Measurements from ENCODE around the gene RALGAPA2. TPM values are rescaled to one million over a fixed set of nuclear protein-coding genes. Genes with fewer than 3 reads are reported as not detected.

Gene RALGAPA2
- total RNA-seq, 1 experiment from 2014 or later: 10.8 TPM

DNA sequence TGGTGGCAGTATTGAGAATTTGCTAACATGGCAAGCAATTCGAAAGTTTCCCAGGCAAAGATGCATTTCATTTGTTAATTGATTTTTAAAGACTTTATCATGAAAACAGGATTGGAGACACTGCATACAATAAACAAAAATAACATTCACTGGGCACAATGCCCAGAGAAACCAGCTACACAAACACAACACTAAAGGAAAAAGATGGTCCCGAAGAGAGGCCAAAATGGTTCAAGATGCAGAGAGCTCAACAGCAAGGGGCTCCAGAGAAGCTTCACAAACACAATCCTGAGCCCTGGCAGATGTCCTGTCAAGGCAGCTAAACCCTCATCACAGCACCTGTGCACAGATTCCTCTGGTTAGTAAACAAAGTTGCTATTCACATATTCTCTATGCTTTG is 265.2 kb downstream of the RALGAPA2 start:
- intact Hi-C loops (cut with micrococcal nuclease): no loop called here
- TF ChIP-seq EZH2 (IDR thresholded peaks at IDR 0.05) (no peak), SP1 (IDR thresholded peaks at IDR 0.05; ENCODE audit: low read depth) (no peak), POLR2A (IDR thresholded peaks at IDR 0.05; ENCODE audit: borderline replicate concordance, extremely low read depth, insufficient read depth, insufficient read length) (no peak), TCF7L2 (IDR thresholded peaks at IDR 0.05; ENCODE audit: borderline replicate concordance, extremely low read depth, insufficient read depth, insufficient read length) (no peak)
- TF ChIP-seq, protein P1, sequence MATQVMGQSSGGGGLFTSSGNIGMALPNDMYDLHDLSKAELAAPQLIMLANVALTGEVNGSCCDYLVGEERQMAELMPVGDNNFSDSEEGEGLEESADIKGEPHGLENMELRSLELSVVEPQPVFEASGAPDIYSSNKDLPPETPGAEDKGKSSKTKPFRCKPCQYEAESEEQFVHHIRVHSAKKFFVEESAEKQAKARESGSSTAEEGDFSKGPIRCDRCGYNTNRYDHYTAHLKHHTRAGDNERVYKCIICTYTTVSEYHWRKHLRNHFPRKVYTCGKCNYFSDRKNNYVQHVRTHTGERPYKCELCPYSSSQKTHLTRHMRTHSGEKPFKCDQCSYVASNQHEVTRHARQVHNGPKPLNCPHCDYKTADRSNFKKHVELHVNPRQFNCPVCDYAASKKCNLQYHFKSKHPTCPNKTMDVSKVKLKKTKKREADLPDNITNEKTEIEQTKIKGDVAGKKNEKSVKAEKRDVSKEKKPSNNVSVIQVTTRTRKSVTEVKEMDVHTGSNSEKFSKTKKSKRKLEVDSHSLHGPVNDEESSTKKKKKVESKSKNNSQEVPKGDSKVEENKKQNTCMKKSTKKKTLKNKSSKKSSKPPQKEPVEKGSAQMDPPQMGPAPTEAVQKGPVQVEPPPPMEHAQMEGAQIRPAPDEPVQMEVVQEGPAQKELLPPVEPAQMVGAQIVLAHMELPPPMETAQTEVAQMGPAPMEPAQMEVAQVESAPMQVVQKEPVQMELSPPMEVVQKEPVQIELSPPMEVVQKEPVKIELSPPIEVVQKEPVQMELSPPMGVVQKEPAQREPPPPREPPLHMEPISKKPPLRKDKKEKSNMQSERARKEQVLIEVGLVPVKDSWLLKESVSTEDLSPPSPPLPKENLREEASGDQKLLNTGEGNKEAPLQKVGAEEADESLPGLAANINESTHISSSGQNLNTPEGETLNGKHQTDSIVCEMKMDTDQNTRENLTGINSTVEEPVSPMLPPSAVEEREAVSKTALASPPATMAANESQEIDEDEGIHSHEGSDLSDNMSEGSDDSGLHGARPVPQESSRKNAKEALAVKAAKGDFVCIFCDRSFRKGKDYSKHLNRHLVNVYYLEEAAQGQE (IDR thresholded peaks at IDR 0.05; ENCODE audit: low read depth): no peak
- Histone ChIP-seq H3K36me3 (ENCODE audit: control insufficient read depth in 1 of 2, insufficient read depth in 2 of 2, low read length in 2 of 2) (no peaks in the 10 kb centered on the region), H3K4me2 (ENCODE audit: low read length) (no peak overlapping the region), H3K27ac (ENCODE audit: low read depth, low read length) (no peak overlapping the region), H3K79me2 (ENCODE audit: insufficient read depth, low read length) (no peaks in the 10 kb centered on the region), H4K20me1 (ENCODE audit: insufficient read depth) (no peaks in the 10 kb centered on the region), H3K9me2 (ENCODE audit: insufficient read depth) (no peaks in the 10 kb centered on the region), H3K4me1 (ENCODE audit: control insufficient read depth in 1 of 2, insufficient read depth in 2 of 2, low read length in 2 of 2) (peaks cover 0 to 2% of the 10 kb centered on the region in 2 experiments; a peak in 1 of 4 replicates), H3K9me3 (ENCODE audit: control insufficient read depth in 1 of 2, insufficient read depth in 1 of 2, low read depth in 1 of 2, low read length in 2 of 2) (no peaks in the 10 kb centered on the region), H3K9ac (ENCODE audit: low read length) (no peak overlapping the region), H3K4me3 (replicated peaks in 1 of 2; ENCODE audit: low read depth in 1 of 2, low read length in 2 of 2) (no peak overlapping the region), H3K27me3 (ENCODE audit: insufficient read depth, low read length) (no peaks in the 10 kb centered on the region), H2AFZ (ENCODE audit: low read depth, low read length, poor library complexity, severe bottlenecking) (no peak overlapping the region)
- POLR2A ChIA-PET: no interaction called here
- CTCF ChIA-PET: no interaction called here
- RAD21 ChIA-PET (ENCODE audit: low non-redundant PET in 1 of 2, low total read pairs in 2 of 2, uncharacterized antibody in 2 of 2, unreplicated experiment in 2 of 2): no interaction called here
- no TSS peak for BruUV-seq (replicated peaks)
- ATAC-seq (no peak), DNase-seq (ENCODE audit: low read depth, low spot score) (no peak)

DNA sequence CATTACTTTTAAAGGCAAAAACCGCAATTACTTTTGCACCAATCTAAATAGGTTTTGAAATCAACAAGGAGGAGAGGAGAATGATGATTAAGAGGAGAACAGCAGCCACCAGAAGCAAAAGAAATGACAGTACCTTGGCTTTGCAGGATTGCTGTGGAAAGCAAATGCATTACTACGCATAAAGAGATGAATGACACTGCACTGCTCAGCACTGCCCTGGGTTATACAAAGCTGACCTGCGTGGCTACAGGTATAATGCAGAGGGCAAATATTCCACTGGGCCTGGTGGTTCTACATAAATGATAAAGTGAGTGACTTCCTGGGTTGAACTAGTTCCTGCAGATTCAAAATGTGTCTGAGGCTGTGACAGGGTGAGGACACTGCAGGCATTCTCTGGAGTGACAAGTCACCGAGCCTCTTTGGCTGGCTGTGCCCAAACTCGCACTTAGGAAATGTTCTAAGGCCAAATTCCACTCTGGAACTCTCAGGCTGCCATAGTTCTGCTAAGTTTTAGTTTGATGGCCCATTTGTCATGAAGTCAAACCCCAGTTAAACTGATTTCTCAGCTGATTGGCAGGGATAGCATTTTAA is 265.9 kb downstream of the RALGAPA2 start:
- Histone ChIP-seq H3K4me1 (ENCODE audit: control insufficient read depth in 1 of 2, insufficient read depth in 2 of 2, low read length in 2 of 2) (no peaks in the 10 kb centered on the region), H4K20me1 (ENCODE audit: insufficient read depth) (no peaks in the 10 kb centered on the region), H3K9me2 (ENCODE audit: insufficient read depth) (no peaks in the 10 kb centered on the region), H3K36me3 (ENCODE audit: control insufficient read depth in 1 of 2, insufficient read depth in 2 of 2, low read length in 2 of 2) (no peaks in the 10 kb centered on the region), H3K27ac (ENCODE audit: low read depth, low read length) (no peak overlapping the region), H3K4me2 (ENCODE audit: low read length) (no peak overlapping the region), H3K9ac (ENCODE audit: low read length) (no peak overlapping the region), H3K79me2 (ENCODE audit: insufficient read depth, low read length) (no peaks in the 10 kb centered on the region), H2AFZ (ENCODE audit: low read depth, low read length, poor library complexity, severe bottlenecking) (no peak overlapping the region), H3K9me3 (ENCODE audit: control insufficient read depth in 1 of 2, insufficient read depth in 1 of 2, low read depth in 1 of 2, low read length in 2 of 2) (no peaks in the 10 kb centered on the region), H3K4me3 (replicated peaks in 1 of 2; ENCODE audit: low read depth in 1 of 2, low read length in 2 of 2) (no peak overlapping the region), H3K27me3 (ENCODE audit: insufficient read depth, low read length) (no peaks in the 10 kb centered on the region)
- ChIA-PET RAD21 (ENCODE audit: low non-redundant PET in 1 of 2, low total read pairs in 2 of 2, uncharacterized antibody in 2 of 2, unreplicated experiment in 2 of 2) (no interaction called here), CTCF (no interaction called here), POLR2A (no interaction called here)
- TF ChIP-seq POLR2AphosphoS5 (IDR thresholded peaks at IDR 0.05; ENCODE audit: low read depth, low read length) (no peak), JUND (IDR thresholded peaks at IDR 0.05) (no peak), TCF7L2 (IDR thresholded peaks at IDR 0.05; ENCODE audit: borderline replicate concordance, extremely low read depth, insufficient read depth, insufficient read length) (no peak)
- intact Hi-C loops (cut with micrococcal nuclease): no loop called here
- BruUV-seq (replicated peaks): no TSS peak
- no peak for DNase-seq (ENCODE audit: low read depth, low spot score)
- no peak for ATAC-seq

Data from HCT116 (cell line).